Chondrocyte (in vitro differentiated cells): Measurements from ENCODE around the gene SHFL. TPM values are rescaled to one million over a fixed set of nuclear protein-coding genes. Genes with fewer than 3 reads are reported as not detected.

Experiments
- DNase-seq: peaks from one replicate; pipeline ENCODE4 v3.0.0; 2021; ENCODE audit warnings: mixed read lengths, low spot score
- H3K27ac Mint-ChIP-seq: one replicate; pipeline ENCODE4 v1.8.0; 2021; ENCODE audit warnings: mild to moderate bottlenecking, moderate library complexity, mixed read lengths; ENCODE audit not compliant: unreplicated experiment
- H3K27me3 Mint-ChIP-seq: 2 replicates; pipeline ENCODE4 v1.8.0; 2021; ENCODE audit warnings: low read depth, mixed read lengths
- H3K36me3 Mint-ChIP-seq: 2 replicates; pipeline ENCODE4 v1.8.0; 2021; ENCODE audit warnings: low read depth, mixed read lengths
- H3K4me1 Mint-ChIP-seq: 2 replicates; pipeline ENCODE4 v1.8.0; 2021; ENCODE audit warnings: low read depth, mild to moderate bottlenecking, mixed read lengths
- H3K4me3 Mint-ChIP-seq: one replicate; pipeline ENCODE4 v1.8.0; 2021; ENCODE audit warnings: mild to moderate bottlenecking, moderate library complexity, mixed read lengths; ENCODE audit not compliant: unreplicated experiment
- H3K9me3 Mint-ChIP-seq: 2 replicates; pipeline ENCODE4 v1.8.0; 2021; ENCODE audit warnings: low read depth, mixed read lengths
- total RNA-seq: library from RNA; stranded (reverse); gene quantifications from 3 replicates; pipeline ENCODE4 v1.2.1, GENCODE V29; 2021
- TF ChIP-seq, protein P1 (sequence below): fragments of 200-600 bp; sonication (generic); IDR thresholded peaks from 2 replicates; pipeline ENCODE4 v1.5.0; 2021; ENCODE audit warnings: antibody characterized with exemption, mild to moderate bottlenecking, moderate library complexity

Gene SHFL
- total RNA-seq, 1 donor from 2014 or later: 19.9 TPM

GRCh38 chr19:10078329-10078728, 7.8 kb upstream of the SHFL start:
- TF ChIP-seq, protein P1, sequence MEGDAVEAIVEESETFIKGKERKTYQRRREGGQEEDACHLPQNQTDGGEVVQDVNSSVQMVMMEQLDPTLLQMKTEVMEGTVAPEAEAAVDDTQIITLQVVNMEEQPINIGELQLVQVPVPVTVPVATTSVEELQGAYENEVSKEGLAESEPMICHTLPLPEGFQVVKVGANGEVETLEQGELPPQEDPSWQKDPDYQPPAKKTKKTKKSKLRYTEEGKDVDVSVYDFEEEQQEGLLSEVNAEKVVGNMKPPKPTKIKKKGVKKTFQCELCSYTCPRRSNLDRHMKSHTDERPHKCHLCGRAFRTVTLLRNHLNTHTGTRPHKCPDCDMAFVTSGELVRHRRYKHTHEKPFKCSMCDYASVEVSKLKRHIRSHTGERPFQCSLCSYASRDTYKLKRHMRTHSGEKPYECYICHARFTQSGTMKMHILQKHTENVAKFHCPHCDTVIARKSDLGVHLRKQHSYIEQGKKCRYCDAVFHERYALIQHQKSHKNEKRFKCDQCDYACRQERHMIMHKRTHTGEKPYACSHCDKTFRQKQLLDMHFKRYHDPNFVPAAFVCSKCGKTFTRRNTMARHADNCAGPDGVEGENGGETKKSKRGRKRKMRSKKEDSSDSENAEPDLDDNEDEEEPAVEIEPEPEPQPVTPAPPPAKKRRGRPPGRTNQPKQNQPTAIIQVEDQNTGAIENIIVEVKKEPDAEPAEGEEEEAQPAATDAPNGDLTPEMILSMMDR: no peak
- Mint-ChIP-seq H3K27me3 (peaks cover 19% of the 10 kb centered on the region), H3K36me3 (no peaks in the 10 kb centered on the region), H3K4me1 (no peaks in the 10 kb centered on the region), H3K9me3 (peaks cover 3% of the 10 kb centered on the region), H3K27ac (no peak overlapping the region), H3K4me3 (no peak overlapping the region)
- no peak for DNase-seq

DNA sequence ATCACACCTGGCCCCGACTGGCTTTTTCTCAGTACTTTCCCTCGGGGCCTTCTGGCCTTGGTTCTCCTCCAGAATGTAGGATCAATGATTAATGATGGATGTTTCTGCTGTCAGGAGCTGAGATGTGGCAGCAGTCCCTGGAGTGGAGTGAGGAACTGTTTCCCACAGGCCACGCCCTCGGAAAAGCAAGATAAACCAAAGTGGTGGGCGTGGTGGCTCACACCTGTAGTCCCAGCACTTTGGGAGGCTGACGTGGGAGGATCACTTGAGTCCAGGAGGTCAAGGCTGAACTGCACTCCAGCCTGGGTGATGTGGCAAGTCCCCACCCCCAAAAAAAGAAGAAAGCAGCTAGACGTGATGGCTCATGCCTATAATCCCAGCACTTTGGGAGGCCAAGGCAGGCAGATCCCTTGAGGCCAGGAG, 7.1 kb upstream of the SHFL start:
- no peak overlapping the region for H3K27ac Mint-ChIP-seq
- no peaks in the 10 kb centered on the region for H3K36me3 Mint-ChIP-seq
- peaks cover 3% of the 10 kb centered on the region for H3K9me3 Mint-ChIP-seq
- no peaks in the 10 kb centered on the region for H3K4me1 Mint-ChIP-seq
- TF ChIP-seq, protein P1: no peak
- DNase-seq: no peak
- H3K4me3 Mint-ChIP-seq: no peak overlapping the region
- H3K27me3 Mint-ChIP-seq: peaks cover 19% of the 10 kb centered on the region

- DNase-seq: no peak
- no peaks in the 10 kb centered on the region for H3K36me3 Mint-ChIP-seq
- no peak overlapping the region for H3K27ac Mint-ChIP-seq
- peaks cover 3% of the 10 kb centered on the region for H3K27me3 Mint-ChIP-seq
- H3K9me3 Mint-ChIP-seq: no peaks in the 10 kb centered on the region
- peaks cover 3% of the 10 kb centered on the region for H3K4me1 Mint-ChIP-seq
- H3K4me3 Mint-ChIP-seq: no peak overlapping the region
- TF ChIP-seq, protein P1: no peak
Measured at GRCh38 chr19:10083911-10084310, 2.2 kb upstream of the SHFL start.

- peaks cover 3% of the 10 kb centered on the region for H3K4me1 Mint-ChIP-seq
- TF ChIP-seq, protein P1: no peak
- H3K36me3 Mint-ChIP-seq: peaks cover 2% of the 10 kb centered on the region
- H3K4me3 Mint-ChIP-seq: peak overlapping the region; percentile 78
- no peaks in the 10 kb centered on the region for H3K27me3 Mint-ChIP-seq
- no peaks in the 10 kb centered on the region for H3K9me3 Mint-ChIP-seq
- H3K27ac Mint-ChIP-seq: no peak overlapping the region
- DNase-seq: no peak
Measured at GRCh38 chr19:10084803-10085202, 1.3 kb upstream of the SHFL start.

DNA sequence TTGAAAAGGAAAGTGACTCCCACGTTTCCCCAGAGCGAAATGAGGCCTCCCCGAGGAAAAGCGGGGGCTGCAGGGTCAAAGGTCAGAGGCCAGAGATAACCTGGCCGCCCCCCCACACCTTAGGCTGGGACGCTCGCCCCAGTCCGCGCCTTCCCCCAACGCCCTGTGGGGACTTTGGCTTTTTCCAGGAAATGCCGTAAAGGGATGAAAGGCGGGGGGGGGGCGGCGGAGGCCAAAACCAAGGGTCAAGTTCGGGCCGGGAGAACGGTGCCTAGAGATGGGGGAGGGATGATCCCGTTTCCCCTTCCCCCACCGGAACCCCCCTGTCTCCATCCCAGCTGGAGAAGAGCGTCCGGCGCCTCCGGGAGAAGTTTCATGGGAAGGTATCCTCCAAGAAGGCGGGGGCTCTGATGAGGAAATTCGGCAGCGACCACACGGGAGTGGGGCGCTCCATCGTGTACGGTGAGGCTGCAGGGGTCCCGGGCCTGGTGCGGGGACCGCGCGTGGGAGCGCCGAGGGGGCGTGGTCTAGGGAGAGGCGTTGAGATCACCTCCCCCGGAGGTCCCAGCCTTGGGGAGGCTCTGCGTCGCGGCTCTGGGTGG, 575 bp downstream of the SHFL start:
- peak overlapping the region; percentile 65 for H3K4me3 Mint-ChIP-seq
- peaks cover 3% of the 10 kb centered on the region for H3K4me1 Mint-ChIP-seq
- no peaks in the 10 kb centered on the region for H3K9me3 Mint-ChIP-seq

More for the DNA sequence above, 575 bp downstream of the SHFL start:
- Mint-ChIP-seq H3K27ac (no peak overlapping the region), H3K27me3 (no peaks in the 10 kb centered on the region), H3K36me3 (peaks cover 7% of the 10 kb centered on the region)
- TF ChIP-seq, protein P1: no peak
- DNase-seq: no peak
